ENCODE results near the gene CD300LB.

DNA sequence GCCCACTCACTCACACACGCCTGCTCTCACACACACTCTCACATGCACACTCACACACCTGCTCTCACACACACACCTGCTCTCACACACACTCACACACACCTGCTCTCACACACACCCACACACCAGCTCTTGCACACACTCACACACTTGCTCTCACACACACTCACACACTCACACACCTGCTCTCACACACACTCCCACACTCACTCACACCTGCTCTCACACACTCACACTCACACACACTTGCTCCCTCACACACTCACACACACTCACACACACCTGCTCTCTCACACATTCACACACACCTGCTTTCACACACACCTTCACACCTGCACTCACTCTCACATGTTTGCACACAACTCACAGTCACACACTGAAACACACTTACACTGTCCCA is 32.1 kb upstream of the CD300LB start:
- TF ChIP-seq POLR2AphosphoS5 (IDR thresholded peaks at IDR 0.05) (no peak), POLR2A (IDR thresholded peaks at IDR 0.05) (no peak), CTCF (IDR thresholded peaks at IDR 0.05) (no peak)

All from transverse colon (tissue), 4 donors.